Loucy (cell line): ENCODE results near the gene PDZD4.

Source experiments
- CTCF ChIP-seq: fragments of 200-600 bp; sonication (generic); conservative IDR thresholded peaks from 2 replicates; pipeline ENCODE4 v1.5.1; 2014; ENCODE audit warnings: mild to moderate bottlenecking, antibody characterized with exemption, low read length
- EZH2phosphoT487 ChIP-seq: fragments of 200-600 bp; IDR thresholded peaks from 2 replicates; pipeline ENCODE4 v1.6.1; 2018; ENCODE audit warnings: antibody characterized with exemption, mild to moderate bottlenecking, moderate library complexity, borderline replicate concordance

GRCh38 chrX:153845195-153845594 lies 14.9 kb upstream of the PDZD4 start:
- TF ChIP-seq CTCF (no peak), EZH2phosphoT487 (no peak)
